CD4-positive, alpha-beta T cell (primary cell): Measurements from ENCODE around the gene KIF25. TPM values are rescaled to one million over a fixed set of nuclear protein-coding genes. Genes with fewer than 3 reads are reported as not detected.

ENCODE experiments used
- ATAC-seq: fragments of 200-7000 bp; cut with Tn5 transposase; one replicate; pipeline ENCODE4 v1.10.0; 2022; ENCODE audit warnings: mild to moderate bottlenecking; ENCODE audit not compliant: poor library complexity
- CTCF ChIA-PET: fragments of 350-600 bp; sonication (Branson Sonifier 250); formaldehyde crosslinking; loops from one replicate; lab custom pipeline; 2021; ENCODE audit warnings: antibody characterized with exemption, inconsistent platforms; lab: Charles Lee
- POLR2A ChIA-PET: fragments of 350-600 bp; sonication (Branson Sonifier 250); formaldehyde crosslinking; loops from one replicate; lab custom pipeline; 2021; ENCODE audit warnings: antibody characterized with exemption, inconsistent platforms; lab: Charles Lee
- DNase-seq, 14 experiments: peaks; one replicate each; pipeline ENCODE4 v3.0.0-alpha.2; 2013 to 2020; ENCODE audit warnings: mixed read lengths in 2 of 14
- H3K27ac ChIP-seq, 2 donors: one replicate each; pipeline versions ENCODE4 v1.5.1 to v1.7.0; 2013; ENCODE audit warnings: low read length in 2 of 2, low read depth in 1 of 2, mild to moderate bottlenecking in 1 of 2
- H3K27me3 ChIP-seq, 2 experiments: 1 replicate in 1 of 2; 2 replicates in 1 of 2; pipeline versions ENCODE4 v1.6.1 to v1.7.0; 2013; ENCODE audit warnings: low read length in 2 of 2, control low read depth in 1 of 2, mild to moderate bottlenecking in 1 of 2, moderate library complexity in 1 of 2; ENCODE audit not compliant: insufficient read depth in 2 of 2, control insufficient read depth in 1 of 2
- H3K36me3 ChIP-seq: one replicate; pipeline ENCODE4 v1.6.1; 2013; ENCODE audit warnings: low read length, control low read depth; ENCODE audit not compliant: insufficient read depth
- H3K4me1 ChIP-seq: one replicate; pipeline ENCODE4 v1.6.1; 2013; ENCODE audit warnings: low read length, control low read depth; ENCODE audit not compliant: insufficient read depth
- H3K4me3 ChIP-seq: one replicate; pipeline ENCODE4 v1.5.1; 2013; ENCODE audit warnings: mild to moderate bottlenecking, low read length, moderate library complexity
- H3K9me3 ChIP-seq, 2 experiments: 1 replicate in 1 of 2; 2 replicates in 1 of 2; pipeline versions ENCODE4 v1.6.1 to v1.7.0; 2013; ENCODE audit warnings: low read length in 2 of 2, mild to moderate bottlenecking in 2 of 2, control low read depth in 1 of 2, moderate library complexity in 1 of 2; ENCODE audit not compliant: control insufficient read depth in 1 of 2, insufficient read depth in 1 of 2
- H3K27ac Mint-ChIP-seq: one replicate; pipeline ENCODE4 v1.8.0; 2020; ENCODE audit warnings: mixed read lengths
- H3K27me3 Mint-ChIP-seq: one replicate; pipeline ENCODE4 v1.8.0; 2021; ENCODE audit warnings: mixed read lengths
- H3K36me3 Mint-ChIP-seq: one replicate; pipeline ENCODE4 v1.8.0; 2021; ENCODE audit warnings: low read depth, mixed read lengths
- H3K4me1 Mint-ChIP-seq: one replicate; pipeline ENCODE4 v1.8.0; 2021; ENCODE audit warnings: low read depth, mixed read lengths
- H3K4me3 Mint-ChIP-seq: one replicate; pipeline ENCODE4 v1.8.0; 2020; ENCODE audit warnings: mild to moderate bottlenecking, mixed read lengths
- H3K9me3 Mint-ChIP-seq: one replicate; pipeline ENCODE4 v1.8.0; 2020; ENCODE audit warnings: mixed read lengths
- CTCF ChIP-seq: fragments of 200-600 bp; IDR thresholded peaks from one replicate; pipeline ENCODE4 v1.8.0; 2022; ENCODE audit warnings: antibody characterized with exemption, mild to moderate bottlenecking
- intact Hi-C, 2 experiments: fragments of 100-400 bp; cut with DNase I in 1 of 2; cut with micrococcal nuclease in 1 of 2; formaldehyde crosslinking; loops; one replicate each; pipeline versions ENCODE4 v1.15.1 to v1.9.0; 2023 to 2025; cut with DNase I, micrococcal nuclease
- total RNA-seq, 174 experiments: library from RNA in 2 of 174; stranded (reverse) in 2 of 174; gene quantifications; one replicate each; pipeline ENCODE4 v1.2.3 and lab custom pipeline; 2021 to 2026

Gene KIF25
- total RNA-seq, 2 experiments from 2014 or later: not detected

GRCh38 chr6:168062346-168063289, 65.1 kb downstream of the KIF25 start:
- POLR2A ChIA-PET: no interaction called here
- no peaks in the 10 kb centered on the region for H3K27me3 Mint-ChIP-seq

GRCh38 chr6:168063431-168063830, 66.0 kb downstream of the KIF25 start:
- no peak for ATAC-seq
- Mint-ChIP-seq H3K27me3 (no peaks in the 10 kb centered on the region), H3K9me3 (no peaks in the 10 kb centered on the region), H3K27ac (no peak overlapping the region), H3K4me3 (no peak overlapping the region), H3K36me3 (no peaks in the 10 kb centered on the region), H3K4me1 (no peaks in the 10 kb centered on the region)
- intact Hi-C loops: no loop called here
- no peak for DNase-seq
- no peak overlapping the region for H3K27ac ChIP-seq
- ChIA-PET POLR2A (no interaction called here), CTCF (no interaction called here)
- no peaks in the 10 kb centered on the region for H3K36me3 ChIP-seq
- TF ChIP-seq CTCF: no peak
- H3K4me3 ChIP-seq: no peak overlapping the region
- no peaks in the 10 kb centered on the region for H3K27me3 ChIP-seq
- no peaks in the 10 kb centered on the region for H3K4me1 ChIP-seq
- peaks cover 0 to 7% of the 10 kb centered on the region in 2 experiments for H3K9me3 ChIP-seq

More at GRCh38 chr6:168062346-168063289, 65.1 kb downstream of the KIF25 start:
- Histone ChIP-seq H3K4me3 (no peak overlapping the region), H3K36me3 (no peaks in the 10 kb centered on the region), H3K4me1 (no peaks in the 10 kb centered on the region), H3K9me3 (peaks cover 0 to 7% of the 10 kb centered on the region in 2 experiments), H3K27ac (no peak overlapping the region), H3K27me3 (no peaks in the 10 kb centered on the region)
- Mint-ChIP-seq H3K9me3 (no peaks in the 10 kb centered on the region), H3K4me1 (no peaks in the 10 kb centered on the region), H3K27ac (no peak overlapping the region), H3K36me3 (no peaks in the 10 kb centered on the region), H3K4me3 (no peak overlapping the region)
- no peak for ATAC-seq
- CTCF ChIA-PET: no interaction called here
- no peak for TF ChIP-seq CTCF
- intact Hi-C loops: no loop called here
- no peak for DNase-seq

GRCh38 chr6:168064226-168064807, 66.8 kb downstream of the KIF25 start:
- no peaks in the 10 kb centered on the region for H3K27me3 Mint-ChIP-seq
- H3K4me1 ChIP-seq: no peaks in the 10 kb centered on the region
- H3K36me3 Mint-ChIP-seq: no peaks in the 10 kb centered on the region
- no peaks in the 10 kb centered on the region for H3K36me3 ChIP-seq
- no peak overlapping the region for H3K4me3 ChIP-seq
- no peaks in the 10 kb centered on the region for H3K4me1 Mint-ChIP-seq
- H3K9me3 ChIP-seq: peaks cover 0 to 7% of the 10 kb centered on the region in 2 experiments
- intact Hi-C loops: no loop called here
- H3K27ac Mint-ChIP-seq: no peak overlapping the region
- H3K4me3 Mint-ChIP-seq: no peak overlapping the region
- no peak for TF ChIP-seq CTCF
- ChIA-PET CTCF (no interaction called here), POLR2A (no interaction called here)
- H3K27me3 ChIP-seq: no peaks in the 10 kb centered on the region
- ATAC-seq (no peak), DNase-seq (no peak)
- H3K27ac ChIP-seq: no peak overlapping the region
- no peaks in the 10 kb centered on the region for H3K9me3 Mint-ChIP-seq
